Uterus (tissue), 4 donors: ENCODE measurements around the gene WWC1. TPM values are rescaled to one million over a fixed set of nuclear protein-coding genes. Genes with fewer than 3 reads are reported as not detected.

Experiments used
- DNase-seq, 2 donors: peaks; one replicate each; pipeline ENCODE4 v3.0.0-alpha.2; 2019 to 2020
- H3K27ac ChIP-seq, 2 donors: fragments of 200-600 bp; sonication (generic); 1 replicate in 1 of 2; 2 replicates in 1 of 2; pipeline ENCODE4 v1.5.1; 2016 to 2018
- H3K27me3 ChIP-seq, 2 donors: fragments of 200-600 bp; sonication (generic); one replicate each; pipeline ENCODE4 v1.5.1; 2018 to 2019; ENCODE audit warnings: control low read depth in 1 of 2
- H3K36me3 ChIP-seq, 2 donors: fragments of 200-600 bp; sonication (generic); one replicate each; pipeline ENCODE4 v1.5.1; 2019; ENCODE audit warnings: control low read depth in 1 of 2
- H3K4me1 ChIP-seq, 2 donors: fragments of 200-600 bp; sonication (generic); one replicate each; pipeline ENCODE4 v1.5.1; 2018 to 2019; ENCODE audit warnings: control low read depth in 1 of 2
- H3K4me3 ChIP-seq, 2 donors: fragments of 200-600 bp; sonication (generic); 1 replicate in 1 of 2; 2 replicates in 1 of 2; pipeline ENCODE4 v1.5.1; 2018 to 2019; ENCODE audit warnings: mild to moderate bottlenecking in 1 of 2
- H3K9me3 ChIP-seq, 2 donors: fragments of 200-600 bp; sonication (generic); one replicate each; pipeline ENCODE4 v1.5.1; 2019; ENCODE audit warnings: control low read depth in 1 of 2
- CTCF ChIP-seq, 4 experiments: fragments of 200-600 bp in 2 of 4; fragments of 450-650 bp in 2 of 4; sonication (generic) in 2 of 4; IDR thresholded peaks; one replicate each; pipeline ENCODE4 v1.5.1; 2016 to 2019; ENCODE audit warnings: antibody characterized with exemption in 4 of 4, mild to moderate bottlenecking in 2 of 4, moderate library complexity in 1 of 4
- POLR2A ChIP-seq, 2 donors: fragments of 450-650 bp; IDR thresholded peaks; one replicate each; pipeline ENCODE4 v1.6.1; 2016; ENCODE audit warnings: antibody characterized with exemption in 2 of 2, mild to moderate bottlenecking in 1 of 2, moderate library complexity in 1 of 2
- intact Hi-C: fragments of 100-400 bp; cut with DNase I; formaldehyde crosslinking; loops from one replicate; pipeline ENCODE4 v1.15.1; 2023; ENCODE audit warnings: low total_unique reads
- total RNA-seq, 4 donors: library from RNA; depleted of rRNA in 3 of 4; stranded (reverse); fragments of >200 nt in 3 of 4; gene quantifications; one replicate each; pipeline versions ENCODE4 v1.1.0 to v1.2.4, GENCODE V29; 2014 to 2023
- donor health status: DM: yes; HTN: yes; CAD: no.

WWC1 gene
- total RNA-seq, 4 donors from 2014 or later: under 0.01 to 8.7 (median 1.9) TPM; not detected in 1

GRCh38 chr5:168327451-168327850 lies 36.0 kb downstream of the WWC1 start:
- H3K4me3 ChIP-seq: no peak overlapping the region
- H3K27me3 ChIP-seq: no peaks in the 10 kb centered on the region
- no peaks in the 10 kb centered on the region for H3K9me3 ChIP-seq
- no peak for TF ChIP-seq POLR2A (IDR thresholded peaks at IDR 0.05)
- TF ChIP-seq CTCF (IDR thresholded peaks at IDR 0.05): no peak
- no peaks in the 10 kb centered on the region for H3K36me3 ChIP-seq
- H3K27ac ChIP-seq: no peak overlapping the region
- intact Hi-C loops: no loop called here
- no peak for DNase-seq
- no peaks in the 10 kb centered on the region for H3K4me1 ChIP-seq

- no peak overlapping the region for H3K27ac ChIP-seq
- no peaks in the 10 kb centered on the region for H3K27me3 ChIP-seq
- no peak for TF ChIP-seq CTCF (IDR thresholded peaks at IDR 0.05)
- TF ChIP-seq POLR2A (IDR thresholded peaks at IDR 0.05): no peak
- intact Hi-C loops: no loop called here
- no peaks in the 10 kb centered on the region for H3K36me3 ChIP-seq
- H3K4me1 ChIP-seq: no peaks in the 10 kb centered on the region
- DNase-seq: no peak
- H3K9me3 ChIP-seq: no peaks in the 10 kb centered on the region
- no peak overlapping the region for H3K4me3 ChIP-seq
These were observed 36.5 kb downstream of the WWC1 start for GRCh38 chr5:168327994-168328393.

GRCh38 chr5:168328814-168329213 lies 37.4 kb downstream of the WWC1 start:
- Histone ChIP-seq H3K4me1 (no peaks in the 10 kb centered on the region), H3K27me3 (no peaks in the 10 kb centered on the region), H3K36me3 (no peaks in the 10 kb centered on the region), H3K4me3 (no peak overlapping the region), H3K27ac (no peak overlapping the region), H3K9me3 (no peaks in the 10 kb centered on the region)
- TF ChIP-seq POLR2A (IDR thresholded peaks at IDR 0.05): no peak
- no peak for TF ChIP-seq CTCF (IDR thresholded peaks at IDR 0.05)
- no peak for DNase-seq
- intact Hi-C loops: no loop called here

- Histone ChIP-seq H3K4me3 (no peak overlapping the region), H3K27me3 (no peaks in the 10 kb centered on the region), H3K9me3 (no peaks in the 10 kb centered on the region), H3K36me3 (no peaks in the 10 kb centered on the region), H3K4me1 (no peaks in the 10 kb centered on the region), H3K27ac (no peak overlapping the region)
- no peak for TF ChIP-seq POLR2A (IDR thresholded peaks at IDR 0.05)
- no peak for TF ChIP-seq CTCF (IDR thresholded peaks at IDR 0.05)
- intact Hi-C loops: no loop called here
- DNase-seq: no peak
These were observed 37.9 kb downstream of the WWC1 start for GRCh38 chr5:168329302-168329701.

GRCh38 chr5:168332042-168332441 lies 40.6 kb downstream of the WWC1 start:
- TF ChIP-seq POLR2A (IDR thresholded peaks at IDR 0.05) (no peak), CTCF (IDR thresholded peaks at IDR 0.05) (no peak)
- Histone ChIP-seq H3K9me3 (no peaks in the 10 kb centered on the region), H3K27me3 (no peaks in the 10 kb centered on the region), H3K4me1 (no peaks in the 10 kb centered on the region), H3K27ac (no peak overlapping the region), H3K36me3 (no peaks in the 10 kb centered on the region), H3K4me3 (no peak overlapping the region)
- no peak for DNase-seq
- intact Hi-C loops: no loop called here
